Smooth muscle cell (in vitro differentiated cells): ENCODE results near the gene PAMR1. TPM values are rescaled to one million over a fixed set of nuclear protein-coding genes. Genes with fewer than 3 reads are reported as not detected.

Source experiments
- DNase-seq: peaks from one replicate; lab custom pipeline; 2025; ENCODE audit not compliant: unreplicated experiment; lab: John Stamatoyannopoulos, UW
- H2AFZ ChIP-seq: fragments of 200-600 bp; sonication (generic); 2 replicates; pipeline ENCODE4 v1.6.0; 2016; ENCODE audit warnings: antibody characterized with exemption, low read depth, mild to moderate bottlenecking
- H3F3A ChIP-seq: fragments of 200-600 bp; sonication (generic); 2 replicates; pipeline ENCODE4 v1.6.0; 2017; ENCODE audit warnings: antibody characterized with exemption, low read depth
- H3K27ac ChIP-seq: fragments of 200-600 bp; sonication (generic); 2 replicates; pipeline ENCODE4 v1.5.1; 2016; ENCODE audit warnings: low read depth, mild to moderate bottlenecking
- H3K27me3 ChIP-seq: fragments of 200-600 bp; sonication (generic); 2 replicates; pipeline ENCODE4 v1.6.1; 2016; ENCODE audit warnings: low read depth, mild to moderate bottlenecking
- H3K36me3 ChIP-seq: fragments of 200-600 bp; sonication (generic); 2 replicates; pipeline ENCODE4 v1.5.1; 2016; ENCODE audit warnings: low read depth
- H3K4me1 ChIP-seq: fragments of 200-600 bp; sonication (generic); 2 replicates; pipeline ENCODE4 v1.5.1; 2016; ENCODE audit warnings: low read depth
- H3K4me2 ChIP-seq: fragments of 200-600 bp; sonication (generic); 2 replicates; pipeline ENCODE4 v1.6.0; 2016; ENCODE audit warnings: mild to moderate bottlenecking
- H3K4me3 ChIP-seq: fragments of 200-600 bp; sonication (generic); 2 replicates; pipeline ENCODE4 v1.5.1; 2016; ENCODE audit warnings: mild to moderate bottlenecking
- H3K79me2 ChIP-seq: fragments of 200-600 bp; sonication (generic); 2 replicates; pipeline ENCODE4 v1.6.0; 2016; ENCODE audit warnings: low read depth, mild to moderate bottlenecking
- H3K9ac ChIP-seq: fragments of 200-600 bp; sonication (generic); 2 replicates; pipeline ENCODE4 v1.6.0; 2016; ENCODE audit warnings: low read depth
- H3K9me3 ChIP-seq: fragments of 200-600 bp; sonication (generic); replicated peaks from 2 replicates; pipeline ENCODE4 v1.5.1; 2016; ENCODE audit warnings: low read depth
- H4K20me1 ChIP-seq: fragments of 200-600 bp; sonication (generic); 2 replicates; pipeline ENCODE4 v1.6.0; 2016; ENCODE audit warnings: low read depth
- CTCF ChIP-seq: fragments of 200-600 bp; sonication (generic); IDR thresholded peaks from 2 replicates; pipeline ENCODE4 v1.5.1; 2017; ENCODE audit warnings: borderline replicate concordance, mild to moderate bottlenecking, antibody characterized with exemption; ENCODE audit not compliant: insufficient read depth, poor library complexity, severe bottlenecking
- WGBS: methylation state at CpG from one replicate; pipeline ENCODE4 v1.1.7; 2016; ENCODE audit warnings: low lambda C conversion rate; 5-methylcytosine and 5-hydroxymethylcytosine counted together
- polyA plus RNA-seq: library from polyadenylated mRNA; unstranded; fragments of >200 nt; fragmentation: Nextera tagmentation; extraction: Ambion mirVana; gene quantifications from 2 replicates; pipeline ENCODE4 v1.2.1, GENCODE V29; 2016
- total RNA-seq: library from RNA; depleted of rRNA; stranded (reverse); fragments of >200 nt; gene quantifications from 2 replicates; pipeline ENCODE4 v1.2.3, GENCODE V29; 2014

The PAMR1 gene
- total and polyA plus RNA-seq, 2 experiments from 2014 or later: 87.7 to 128 TPM

GRCh38 chr11:35541621-35542375, 16.4 kb upstream of the PAMR1 start:
- no peak overlapping the region for H3K4me3 ChIP-seq
- H3K36me3 ChIP-seq: no peaks in the 10 kb centered on the region
- H2AFZ ChIP-seq: no peak overlapping the region
- peak overlapping the region; percentile 3 for H3K9ac ChIP-seq
- H3K4me1 ChIP-seq: peaks cover 53% of the 10 kb centered on the region
- peak overlapping the region; percentile 90 for H3K27ac ChIP-seq
- TF ChIP-seq CTCF: no peak
- H4K20me1 ChIP-seq: no peaks in the 10 kb centered on the region
- 23% methylated on average over 4 of the region's 4 CpGs for WGBS
- H3K79me2 ChIP-seq: no peaks in the 10 kb centered on the region
- DNase-seq: no peak
- H3K9me3 ChIP-seq: no peaks in the 10 kb centered on the region
- peak overlapping the region; percentile 48 for H3K4me2 ChIP-seq
- peaks cover 24% of the 10 kb centered on the region for H3F3A ChIP-seq
- H3K27me3 ChIP-seq: no peaks in the 10 kb centered on the region

DNA sequence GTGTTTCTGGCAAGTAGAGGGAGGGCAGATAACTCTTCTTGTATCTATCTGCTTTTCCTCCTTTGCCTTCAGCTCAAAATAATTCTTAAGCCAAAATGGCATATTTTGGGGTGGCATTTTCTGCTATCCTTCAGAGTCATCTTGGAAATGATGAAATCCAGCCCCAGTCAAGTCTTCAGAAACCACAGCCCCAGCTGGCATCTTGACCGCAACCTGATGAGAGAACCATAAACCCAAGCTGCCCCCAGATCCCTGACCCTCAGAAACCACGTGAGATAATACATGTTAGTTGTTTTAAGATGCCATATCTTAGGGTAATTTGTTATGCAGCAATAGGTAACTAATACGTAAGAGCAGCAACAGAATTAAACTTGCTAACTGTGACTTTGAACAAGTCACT, 15.1 kb upstream of the PAMR1 start:
- Histone ChIP-seq H3K4me2 (peak overlapping the region; percentile 38), H3K9me3 (no peaks in the 10 kb centered on the region), H3K4me3 (no peak overlapping the region), H3K27me3 (no peaks in the 10 kb centered on the region), H4K20me1 (no peaks in the 10 kb centered on the region), H3K36me3 (no peaks in the 10 kb centered on the region), H3K79me2 (no peaks in the 10 kb centered on the region), H3K4me1 (peaks cover 48% of the 10 kb centered on the region), H3F3A (peaks cover 18% of the 10 kb centered on the region), H3K27ac (peak overlapping the region; percentile 90), H3K9ac (peak overlapping the region; percentile 59), H2AFZ (no peak overlapping the region)
- DNase-seq: no peak
- WGBS: 56% methylated on average over 3 of the region's 3 CpGs
- no peak for TF ChIP-seq CTCF

- H3K4me1 ChIP-seq: peaks cover 43% of the 10 kb centered on the region
- no peaks in the 10 kb centered on the region for H3K36me3 ChIP-seq
- WGBS: 20% methylated on average over 7 of the region's 7 CpGs
- H3K4me3 ChIP-seq: no peak overlapping the region
- H4K20me1 ChIP-seq: no peaks in the 10 kb centered on the region
- H3K79me2 ChIP-seq: no peaks in the 10 kb centered on the region
- peaks cover 18% of the 10 kb centered on the region for H3F3A ChIP-seq
- no peak for TF ChIP-seq CTCF
- H2AFZ ChIP-seq: no peak overlapping the region
- peak overlapping the region; percentile 59 for H3K9ac ChIP-seq
- H3K27ac ChIP-seq: peak overlapping the region; percentile 90
- DNase-seq: peak; percentile 38
- no peaks in the 10 kb centered on the region for H3K9me3 ChIP-seq
- peak overlapping the region; percentile 38 for H3K4me2 ChIP-seq
- no peaks in the 10 kb centered on the region for H3K27me3 ChIP-seq
Observed at GRCh38 chr11:35539781-35540281, 14.4 kb upstream of the PAMR1 start.
